ENCODE results near the gene EGFL8. TPM values are rescaled to one million over a fixed set of nuclear protein-coding genes. Genes with fewer than 3 reads are reported as not detected.

EGFL8 gene
- total and polyA plus RNA-seq, 9 of the 15 experiments (the other 6 are each of a cell fraction or from before 2014, with no cell fraction given): 2.2 to 47.4 (median 14.2) TPM

- no peak for TF ChIP-seq CUX1 (CRISPR knock-in tag; IDR thresholded peaks at IDR 0.05)
- TF ChIP-seq IRF9 (tag; IDR thresholded peaks at IDR 0.05): no peak
- no peak for TF ChIP-seq CC2D1A (IDR thresholded peaks at IDR 0.05)
- no peak for TF ChIP-seq SNRNP70 (optimal IDR thresholded peaks at IDR 0.05; ENCODE audit: low read depth, low read length)
- TF ChIP-seq ZNF354B (CRISPR knock-in tag; IDR thresholded peaks at IDR 0.05): no peak
- TF ChIP-seq ZBTB11 (CRISPR knock-in tag; IDR thresholded peaks at IDR 0.05): peak in 1 of 3 experiments; percentile 79; a peak in 3 of 6 replicates
- no peak for TF ChIP-seq ELK1 (CRISPR knock-in tag; IDR thresholded peaks at IDR 0.05)
- TF ChIP-seq MAZ (CRISPR knock-in tag; conservative IDR thresholded peaks at IDR 0.05 in 1 of 2, IDR thresholded peaks at IDR 0.05 in 1 of 2): peak; percentile 11 to 95; a peak in 3 of 4 replicates
- no peak for TF ChIP-seq ZNF766 (CRISPR knock-in tag; conservative IDR thresholded peaks at IDR 0.05)
- TF ChIP-seq ZBTB17 (CRISPR knock-in tag; IDR thresholded peaks at IDR 0.05): peak; percentile 61
- TF ChIP-seq TFAM (CRISPR knock-in tag; conservative IDR thresholded peaks at IDR 0.05): no peak
- no peak for TF ChIP-seq ZNF146 (CRISPR knock-in tag; IDR thresholded peaks at IDR 0.05; ENCODE audit: unreplicated experiment)
- TF ChIP-seq ZSCAN29 (IDR thresholded peaks at IDR 0.05): no peak
- TF ChIP-seq HLTF (IDR thresholded peaks at IDR 0.05): 0 out of 2 replicates have a peak, but pooled peaks have one; percentile 20
- TF ChIP-seq ID3 (CRISPR knock-in tag; IDR thresholded peaks at IDR 0.05): no peak
- 0 out of 2 replicates have a peak, but pooled peaks have one; percentile 38 for TF ChIP-seq ID3 (tag; IDR thresholded peaks at IDR 0.05)
These were observed 31.7 kb downstream of the EGFL8 start (continued) for GRCh38 chr6:32195902-32196681.

Measured in K562 (cell line).